Esophagus (tissue), 2 donors: ENCODE results near the gene ZNF746. TPM values are rescaled to one million over a fixed set of nuclear protein-coding genes. Genes with fewer than 3 reads are reported as not detected.
A peak's percentile ranks its signal among the peaks of the same experiment; 100 is the strongest.

Experiments
- H3K27ac ChIP-seq, 2 donors: one replicate each; pipeline ENCODE4 v1.5.1; 2013; ENCODE audit warnings: low read depth in 2 of 2, mild to moderate bottlenecking in 2 of 2, inconsistent platforms in 1 of 2, low read length in 1 of 2, moderate library complexity in 1 of 2
- H3K27me3 ChIP-seq, 2 donors: one replicate each; pipeline ENCODE4 v1.6.1; 2013; ENCODE audit warnings: low read length in 2 of 2, control low read depth in 1 of 2, mild to moderate bottlenecking in 1 of 2; ENCODE audit not compliant: insufficient read depth in 2 of 2, control insufficient read depth in 1 of 2
- H3K36me3 ChIP-seq, 2 donors: one replicate each; pipeline ENCODE4 v1.6.1; 2013; ENCODE audit warnings: low read length in 1 of 2; ENCODE audit not compliant: control insufficient read depth in 2 of 2, insufficient read depth in 2 of 2
- H3K4me1 ChIP-seq, 2 donors: one replicate each; pipeline ENCODE4 v1.6.1; 2013; ENCODE audit warnings: low read length in 1 of 2; ENCODE audit not compliant: control insufficient read depth in 2 of 2, insufficient read depth in 2 of 2
- H3K4me3 ChIP-seq, 2 donors: one replicate each; pipeline ENCODE4 v1.5.1; 2013; ENCODE audit warnings: low read length in 2 of 2, mild to moderate bottlenecking in 2 of 2, low read depth in 1 of 2, moderate library complexity in 1 of 2
- H3K9me3 ChIP-seq, 2 donors: one replicate each; pipeline ENCODE4 v1.6.1; 2013; ENCODE audit warnings: mild to moderate bottlenecking in 2 of 2, low read depth in 1 of 2, low read length in 1 of 2, moderate library complexity in 1 of 2; ENCODE audit not compliant: control insufficient read depth in 2 of 2, insufficient read depth in 1 of 2
- WGBS, 2 donors: extraction: QIAGEN DNeasy Blood & Tissue Kit; methylation state at CpG; one replicate each; pipeline ENCODE4 v1.1.7; 2013; 5-methylcytosine and 5-hydroxymethylcytosine counted together
- polyA plus RNA-seq, 2 donors: library from polyadenylated mRNA; stranded (reverse); fragments of 200-250 nt; gene quantifications; one replicate each; pipeline ENCODE4 v1.2.3, GENCODE V29; 2013
- donor health status: healthy with polysubstance abuse.
- donor health status: Bipolar disorder and iron deficiency.

ZNF746 gene
- polyA plus RNA-seq, 2 donors = 5.1 to 6.3 TPM

- no peaks in the 10 kb centered on the region for H3K27me3 ChIP-seq
- no peak overlapping the region for H3K4me3 ChIP-seq
- WGBS, 2 donors = 86 to 93% methylated on average over 1 of the region's 1 CpG
- peaks cover 2 to 4% of the 10 kb centered on the region in 2 donors for H3K4me1 ChIP-seq
- H3K36me3 ChIP-seq = no peaks in the 10 kb centered on the region
- no peaks in the 10 kb centered on the region for H3K9me3 ChIP-seq
- H3K27ac ChIP-seq = no peak overlapping the region
These were observed 34.0 kb downstream of the ZNF746 start for GRCh38 chr7:149463500-149464161.

DNA sequence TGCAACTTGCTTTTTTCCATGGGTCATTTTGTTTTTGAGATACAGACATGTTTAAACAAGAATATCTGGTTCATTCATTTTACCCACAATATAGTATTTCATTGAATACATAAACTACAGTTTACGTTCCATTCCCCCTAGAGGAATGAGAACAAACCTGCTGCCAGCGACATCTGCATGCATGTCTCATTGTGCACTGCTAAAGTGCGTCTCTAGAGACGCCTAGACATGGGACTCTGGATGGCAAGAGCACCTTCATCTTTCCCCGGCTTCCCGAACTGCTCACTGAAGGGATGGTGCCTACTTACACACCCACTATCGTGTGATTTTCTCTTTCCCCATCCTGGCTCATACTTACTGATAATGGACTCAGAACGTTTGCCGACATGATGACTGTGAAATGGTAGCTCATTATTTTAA lies 35.5 kb downstream of the ZNF746 start:
- WGBS, 2 donors = 88 to 89% methylated on average over 9 of the region's 9 CpGs
- H3K36me3 ChIP-seq = no peaks in the 10 kb centered on the region
- no peak overlapping the region for H3K4me3 ChIP-seq
- H3K9me3 ChIP-seq = no peaks in the 10 kb centered on the region
- peaks cover 2 to 6% of the 10 kb centered on the region in 2 donors for H3K4me1 ChIP-seq
- H3K27ac ChIP-seq = no peak overlapping the region
- H3K27me3 ChIP-seq = no peaks in the 10 kb centered on the region

- Histone ChIP-seq H3K9me3 (no peaks in the 10 kb centered on the region), H3K4me3 (peak within 1 kb of the TSS; percentile 69 to 90), H3K27ac (peak within 1 kb of the TSS; percentile 80 to 81), H3K4me1 (peaks cover 2 to 6% of the 10 kb centered on the region in 2 donors), H3K36me3 (no peaks in the 10 kb centered on the region), H3K27me3 (no peaks in the 10 kb centered on the region)
- 1% methylated on average over 43 to 64 of the region's 64 CpGs for WGBS, 2 donors
These were observed 36.9 kb downstream of the ZNF746 start, which contains the start of gene ZNF777 for GRCh38 chr7:149460493-149461277. Gene ZNF777, minus strand, starts transcription at chr7:149461062. Its CDS starts 5,040 bp downstream, at chr7:149456022.

GRCh38 chr7:149459540-149460452 lies 37.8 kb downstream of the ZNF746 start:
- peak overlapping the region; percentile 69 to 90 for H3K4me3 ChIP-seq
- no peaks in the 10 kb centered on the region for H3K27me3 ChIP-seq
- peaks cover 0 to 5% of the 10 kb centered on the region in 2 donors for H3K36me3 ChIP-seq
- H3K27ac ChIP-seq = peak overlapping the region; percentile 80 to 81
- H3K4me1 ChIP-seq = peaks cover 2 to 6% of the 10 kb centered on the region in 2 donors
- H3K9me3 ChIP-seq = no peaks in the 10 kb centered on the region
- WGBS, 2 donors = 1 to 2% methylated on average over 76 to 145 of the region's 145 CpGs

GRCh38 chr7:149459201-149459539 lies 38.4 kb downstream of the ZNF746 start:
- Histone ChIP-seq H3K36me3 (peaks cover under 1 to 8% of the 10 kb centered on the region in 2 donors), H3K4me3 (peak overlapping the region; percentile 68 to 90), H3K9me3 (no peaks in the 10 kb centered on the region), H3K27ac (no peak overlapping the region), H3K27me3 (no peaks in the 10 kb centered on the region), H3K4me1 (peaks cover 2 to 6% of the 10 kb centered on the region in 2 donors)
- 17 to 19% methylated on average over 17 of the region's 17 CpGs for WGBS, 2 donors

GRCh38 chr7:149458235-149458634 lies 39.4 kb downstream of the ZNF746 start:
- WGBS, 2 donors = 80 to 88% methylated on average over 3 of the region's 3 CpGs
- H3K27ac ChIP-seq = no peak overlapping the region
- H3K27me3 ChIP-seq = no peaks in the 10 kb centered on the region
- H3K4me1 ChIP-seq = peaks cover 2 to 8% of the 10 kb centered on the region in 2 donors
- peaks cover 5 to 14% of the 10 kb centered on the region in 2 donors for H3K36me3 ChIP-seq
- no peak overlapping the region for H3K4me3 ChIP-seq
- H3K9me3 ChIP-seq = no peaks in the 10 kb centered on the region

DNA sequence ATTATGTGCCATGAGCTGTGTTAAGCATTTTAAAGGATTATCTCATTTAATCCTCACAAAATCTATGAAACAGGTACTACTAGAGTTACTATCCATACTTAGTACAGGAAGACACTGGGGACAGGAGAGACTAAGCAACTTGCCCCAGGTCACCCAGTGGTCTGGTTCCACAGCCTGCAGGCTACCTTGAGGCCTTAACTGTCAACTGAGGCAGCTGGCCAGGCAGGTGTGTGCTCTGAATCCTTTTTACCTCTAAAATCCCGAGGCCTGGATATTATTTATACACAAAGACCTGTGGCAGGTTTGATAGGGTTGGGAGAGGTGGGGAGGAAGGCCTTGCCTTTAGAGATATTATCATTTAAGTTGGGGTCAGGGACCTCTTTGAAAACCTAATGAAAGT lies 39.8 kb downstream of the ZNF746 start:
- no peaks in the 10 kb centered on the region for H3K9me3 ChIP-seq
- no peak overlapping the region for H3K4me3 ChIP-seq
- 67 to 74% methylated on average over 1 of the region's 1 CpG for WGBS, 2 donors
- H3K27me3 ChIP-seq = no peaks in the 10 kb centered on the region
- peaks cover 5 to 15% of the 10 kb centered on the region in 2 donors for H3K36me3 ChIP-seq
- peaks cover 2 to 8% of the 10 kb centered on the region in 2 donors for H3K4me1 ChIP-seq
- H3K27ac ChIP-seq = no peak overlapping the region

- Histone ChIP-seq H3K4me3 (no peak overlapping the region), H3K27me3 (no peaks in the 10 kb centered on the region), H3K27ac (no peak overlapping the region), H3K4me1 (peaks cover 2 to 8% of the 10 kb centered on the region in 2 donors), H3K9me3 (no peaks in the 10 kb centered on the region), H3K36me3 (peaks cover 5 to 15% of the 10 kb centered on the region in 2 donors)
- WGBS, 2 donors = 90 to 91% methylated on average over 11 of the region's 11 CpGs
These were observed 40.8 kb downstream of the ZNF746 start for GRCh38 chr7:149456506-149457421.
